HuH-7 (cell line): ENCODE measurements around the gene TRIM10.
"Not testable (repeated sequence)": the region's sequence is repeated elsewhere in the genome, so short reads cannot be mapped to it uniquely, and the experiment has no call there.

Experiments
- DNase-seq: peaks from one replicate; pipeline ENCODE4 v3.0.0; 2011; ENCODE audit warnings: low spot score

TRIM10 gene

GRCh38 chr6:30152910-30153610 is 8.0 kb downstream of the TRIM10 start:
- no peak for DNase-seq

GRCh38 chr6:30152016-30152673 is 8.9 kb downstream of the TRIM10 start:
- DNase-seq = no peak

GRCh38 chr6:30151580-30151979 is 9.4 kb downstream of the TRIM10 start:
- DNase-seq = no peak

GRCh38 chr6:30150671-30151395 is 10.2 kb downstream of the TRIM10 start:
- DNase-seq = no peak

- DNase-seq = no peak
Measured at GRCh38 chr6:30149858-30150550, 11.0 kb downstream of the TRIM10 start.

DNA sequence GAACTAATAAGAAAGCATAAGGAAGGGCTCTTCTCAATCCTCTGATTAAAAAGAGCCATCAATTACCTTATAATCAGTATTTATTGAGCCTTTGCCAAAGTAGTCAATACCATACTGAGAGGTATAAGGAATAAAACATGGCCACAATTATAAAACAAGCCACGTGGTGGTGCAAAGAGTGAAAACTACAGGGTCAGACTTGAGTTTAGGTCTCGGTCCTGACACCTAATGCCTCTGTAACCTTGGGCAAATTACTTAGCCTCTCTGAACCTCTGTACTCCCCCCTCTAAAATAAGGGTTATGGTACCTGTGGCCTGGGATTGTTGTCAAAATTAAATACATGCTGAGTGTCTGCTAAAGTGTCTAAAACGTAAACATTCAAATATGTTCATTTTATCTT is 11.8 kb downstream of the TRIM10 start:
- no peak for DNase-seq

DNA sequence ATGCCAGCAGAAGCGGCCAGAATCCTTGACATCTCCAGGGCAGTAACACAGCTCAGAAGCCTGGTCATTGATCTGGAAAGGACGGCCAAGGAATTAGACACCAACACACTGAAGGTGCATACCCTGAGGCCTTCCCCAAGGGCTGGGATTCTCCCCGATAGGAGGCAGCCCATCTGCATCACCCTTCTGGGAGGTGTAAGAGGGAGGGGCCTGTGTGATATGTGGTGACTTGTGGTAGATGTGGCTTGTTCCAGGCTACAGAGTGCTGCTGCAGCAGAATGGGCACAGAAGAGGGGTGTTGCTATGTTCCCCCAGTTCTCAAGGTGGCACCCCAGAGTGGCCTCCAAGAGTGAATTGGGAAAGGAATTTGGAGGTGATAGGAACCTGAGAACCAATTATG is 13.9 kb downstream of the TRIM10 start:
- no peak for DNase-seq

DNA sequence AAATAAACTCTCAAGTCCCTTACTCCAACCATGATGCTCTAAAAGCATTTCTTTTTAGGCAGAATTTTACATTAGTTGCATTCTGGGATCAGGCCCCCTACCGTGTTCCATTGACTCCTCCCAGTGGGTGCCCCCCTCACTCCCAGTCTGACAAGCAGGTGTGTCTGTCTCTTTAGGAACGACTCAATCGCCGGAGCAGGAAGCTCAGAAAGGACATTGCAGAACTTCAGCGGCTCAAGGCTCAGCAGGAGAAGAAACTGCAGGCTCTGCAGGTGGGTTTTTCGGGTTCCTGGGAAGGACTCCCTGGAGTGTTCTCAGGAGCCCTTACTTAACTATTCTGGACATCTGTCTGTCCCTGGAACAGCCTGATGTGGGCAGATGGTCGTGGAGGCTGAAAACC is 15.2 kb downstream of the TRIM10 start:
- no peak for DNase-seq

GRCh38 chr6:30144811-30145210 is 16.2 kb downstream of the TRIM10 start:
- DNase-seq = no peak

GRCh38 chr6:30143780-30144179 is 17.2 kb downstream of the TRIM10 start:
- no peak for DNase-seq

- no peak for DNase-seq
Measured at GRCh38 chr6:30142665-30143064, 18.3 kb downstream of the TRIM10 start.

DNA sequence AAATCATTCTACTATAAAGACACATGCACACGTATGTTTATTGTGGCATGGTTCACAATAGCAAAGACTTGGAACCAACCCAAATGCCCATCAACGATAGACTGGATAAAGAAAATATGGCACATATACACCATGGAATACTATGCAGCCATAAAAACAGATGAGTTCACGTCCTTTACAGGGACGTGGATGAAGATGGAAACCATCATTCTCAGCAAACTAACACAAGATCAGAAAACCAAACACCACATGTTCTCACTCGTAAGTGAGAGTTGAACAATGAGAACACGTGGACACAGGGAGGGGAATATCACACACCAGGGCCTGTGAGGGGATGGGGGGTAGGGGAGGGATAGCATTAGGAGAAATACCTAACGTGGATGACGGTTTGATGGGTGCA is 20.8 kb downstream of the TRIM10 start:
- not testable (repeated sequence) for DNase-seq

DNA sequence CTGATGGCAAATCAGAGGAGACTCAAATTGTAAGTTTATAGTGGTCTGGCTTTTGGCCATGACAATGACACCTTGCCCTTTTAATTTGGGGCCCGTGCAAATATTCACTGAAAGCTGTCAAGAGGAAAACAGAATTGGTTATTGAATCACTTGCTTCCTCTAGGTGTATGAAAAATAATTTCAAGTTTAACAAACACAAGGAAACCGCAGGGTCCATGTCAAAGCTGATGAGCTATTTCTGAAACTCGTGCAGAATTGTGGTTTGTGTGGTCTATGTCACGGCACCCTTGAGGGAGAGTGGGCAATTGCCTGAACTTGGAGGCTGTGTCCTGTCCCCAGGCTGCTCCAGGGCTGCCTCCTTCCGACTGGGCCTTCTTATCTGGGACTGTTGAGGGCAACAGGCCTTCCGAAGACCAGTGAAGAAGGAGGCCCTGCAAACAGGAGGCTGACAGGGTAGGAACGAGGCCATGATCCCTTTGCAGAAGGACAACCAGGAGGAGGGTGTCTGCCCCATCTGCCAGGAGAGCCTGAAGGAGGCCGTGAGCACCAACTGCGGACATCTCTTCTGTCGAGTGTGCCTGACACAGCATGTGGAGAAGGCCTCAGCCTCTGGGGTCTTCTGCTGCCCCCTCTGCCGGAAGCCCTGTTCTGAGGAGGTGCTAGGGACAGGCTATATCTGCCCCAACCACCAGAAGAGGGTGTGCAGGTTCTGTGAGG is 24.3 kb downstream of the TRIM10 start:
- DNase-seq = no peak

DNA sequence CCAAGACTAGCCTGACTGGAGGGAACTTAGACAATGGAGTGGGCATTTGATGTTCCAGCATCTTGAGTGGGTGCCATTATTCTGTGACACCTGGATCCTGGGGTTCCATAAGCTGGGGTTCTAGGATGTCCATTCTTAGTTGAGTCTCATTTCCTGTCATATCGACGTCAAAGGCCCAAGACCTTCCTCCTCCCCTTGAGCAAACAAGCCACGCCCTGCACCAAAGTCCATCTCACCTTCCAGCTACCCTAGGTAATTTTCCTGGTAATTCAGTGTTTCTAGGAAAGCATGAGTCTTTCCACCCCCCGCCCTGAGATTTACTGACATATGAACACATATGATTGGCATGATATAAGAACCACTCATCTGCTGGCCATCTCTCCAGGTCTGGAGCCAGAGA is 25.3 kb downstream of the TRIM10 start, which contains the start of gene TRIM40:
Gene TRIM40 (plus strand): TSS at position 384 of the 400 bp plus-strand sequence. CDS start 897 bp downstream, outside the sequence.
- peak; percentile 40 for DNase-seq

DNA sequence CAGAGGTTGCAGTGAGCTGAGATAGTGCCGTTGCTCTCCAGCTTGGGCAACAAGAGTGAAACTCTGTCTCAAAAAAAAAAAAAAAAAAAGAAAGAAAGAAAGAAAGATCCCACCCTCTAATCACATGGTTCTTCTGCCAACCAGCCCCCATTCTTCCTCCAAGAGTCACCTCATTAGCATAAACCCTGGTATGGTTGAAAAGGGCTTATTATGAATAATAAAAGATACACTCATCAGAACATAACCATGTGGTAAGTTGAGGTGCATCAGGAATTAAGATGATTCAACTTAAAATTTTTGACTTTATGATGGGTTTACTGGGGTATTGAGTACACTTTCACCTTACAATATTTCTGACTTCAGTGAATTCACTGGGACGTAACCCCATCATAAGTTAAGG is 25.9 kb downstream of the TRIM10 start:
- DNase-seq = no peak

- no peak for DNase-seq
Measured at GRCh38 chr6:30131947-30132497, 29.0 kb downstream of the TRIM10 start.

GRCh38 chr6:30130887-30131862 is 29.8 kb downstream of the TRIM10 start:
- peak; percentile 70 for DNase-seq

GRCh38 chr6:30130179-30130679 is 30.8 kb downstream of the TRIM10 start:
- DNase-seq = no peak

DNA sequence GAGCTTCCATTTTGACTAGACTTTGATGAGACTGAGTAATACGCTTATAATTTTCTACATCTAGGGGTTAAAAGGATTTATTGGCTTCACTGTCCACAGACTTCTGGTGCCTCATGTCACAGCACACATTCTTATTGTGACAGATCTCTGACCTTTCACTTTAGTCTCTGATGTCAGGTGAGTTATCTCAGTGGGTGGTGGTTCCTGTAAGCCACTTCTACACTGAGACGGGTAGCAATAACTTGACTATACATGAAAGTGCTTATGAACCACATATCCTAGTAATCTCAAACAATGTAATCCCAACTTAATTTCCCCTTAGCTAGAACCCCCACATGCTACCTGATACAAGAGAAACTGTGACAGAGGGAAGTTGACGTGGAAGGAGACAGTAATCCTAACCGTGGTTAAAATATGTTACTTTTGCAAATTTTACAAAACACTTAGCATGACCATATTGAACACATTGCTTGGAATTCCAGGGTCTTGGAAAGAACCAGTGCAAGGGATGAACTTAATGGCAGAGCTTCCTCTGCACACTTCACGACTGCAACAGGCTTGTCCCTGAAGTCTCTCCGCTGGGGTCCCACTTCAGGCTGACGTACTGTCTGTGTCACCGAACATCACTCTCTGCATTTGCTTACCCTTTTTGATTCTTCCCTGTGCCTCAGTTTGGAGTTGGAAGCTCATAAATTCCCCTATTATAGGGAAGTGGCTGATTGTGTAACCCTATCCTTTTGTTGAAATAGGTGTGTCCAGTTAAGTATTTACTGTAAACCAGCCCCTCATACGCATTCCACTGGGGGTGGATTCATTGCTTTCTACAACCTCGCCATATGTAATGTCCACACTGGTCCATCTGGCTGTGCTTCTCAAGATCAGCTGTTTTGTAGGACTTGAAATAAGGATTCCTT is 31.5 kb downstream of the TRIM10 start:
- peak; percentile 44 for DNase-seq
